HG03521 (cell line): ENCODE results near the gene CDH13.

Source experiments
- ATAC-seq: cut with Tn5 transposase; IDR thresholded peaks from one replicate; pipeline ENCODE4 v1.9.1; 2021; ENCODE audit warnings: mild to moderate bottlenecking, moderate library complexity; ENCODE audit not compliant: unreplicated experiment

The CDH13 gene

DNA sequence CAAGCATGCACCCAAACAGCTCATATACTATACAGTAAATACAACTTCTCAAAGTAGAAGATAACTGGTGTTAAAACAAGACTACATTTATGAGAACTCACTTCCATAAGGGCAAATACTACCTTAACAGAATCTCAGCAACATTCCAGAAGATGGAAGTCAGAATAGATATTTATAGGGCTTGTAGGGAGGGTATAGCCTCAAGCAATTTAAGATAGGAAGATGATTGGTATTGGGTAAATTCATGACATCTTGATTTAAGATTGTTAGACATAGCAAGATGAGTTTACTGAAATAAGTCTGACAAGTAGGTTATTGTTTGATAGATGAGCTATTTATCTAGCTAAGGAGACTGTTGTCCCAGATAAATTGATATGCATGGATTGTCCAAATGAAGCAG lies 250.2 kb downstream of the CDH13 start:
- ATAC-seq = no peak

- no peak for ATAC-seq
These were observed 251.7 kb downstream of the CDH13 start for GRCh38 chr16:82878466-82878865.

GRCh38 chr16:82880346-82880745 lies 253.6 kb downstream of the CDH13 start:
- no peak for ATAC-seq

DNA sequence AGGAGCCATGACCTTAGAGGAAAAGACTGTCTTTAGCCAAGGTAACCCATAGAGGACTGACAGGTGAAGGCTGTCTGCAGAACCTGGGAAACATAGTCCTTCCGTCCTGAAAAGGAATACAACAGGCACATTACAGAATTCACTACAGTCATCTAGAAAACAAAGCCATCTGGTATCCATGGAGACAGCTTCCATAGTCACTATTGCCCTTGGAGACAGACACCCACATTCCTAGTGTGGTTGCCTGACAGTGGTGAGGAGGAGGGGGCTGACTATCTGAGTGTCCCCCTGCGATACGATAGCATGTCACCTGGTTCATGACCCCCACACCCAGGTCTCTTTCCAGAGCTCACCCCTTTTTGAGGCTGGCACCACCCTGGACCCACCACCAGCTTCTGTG lies 254.7 kb downstream of the CDH13 start:
- ATAC-seq = no peak

DNA sequence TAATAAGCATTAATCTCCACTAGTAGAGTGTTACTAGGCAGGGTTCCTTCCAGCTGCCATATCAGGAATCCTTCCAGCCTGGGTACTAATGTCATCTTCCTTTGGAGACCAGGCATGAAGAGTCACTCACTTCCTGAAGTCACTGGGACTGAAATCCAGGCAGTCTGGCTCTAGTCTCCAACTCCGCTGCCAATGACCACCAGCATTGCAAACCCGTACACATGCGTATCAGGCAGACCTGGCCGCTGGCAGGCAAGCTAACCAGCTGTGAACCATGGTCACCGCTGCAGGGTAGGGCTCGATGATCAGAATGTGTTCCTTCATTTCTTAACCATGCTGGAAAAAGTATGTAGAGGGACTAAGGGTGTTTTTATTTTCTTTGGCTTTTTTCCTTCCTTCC lies 255.5 kb downstream of the CDH13 start:
- no peak for ATAC-seq

DNA sequence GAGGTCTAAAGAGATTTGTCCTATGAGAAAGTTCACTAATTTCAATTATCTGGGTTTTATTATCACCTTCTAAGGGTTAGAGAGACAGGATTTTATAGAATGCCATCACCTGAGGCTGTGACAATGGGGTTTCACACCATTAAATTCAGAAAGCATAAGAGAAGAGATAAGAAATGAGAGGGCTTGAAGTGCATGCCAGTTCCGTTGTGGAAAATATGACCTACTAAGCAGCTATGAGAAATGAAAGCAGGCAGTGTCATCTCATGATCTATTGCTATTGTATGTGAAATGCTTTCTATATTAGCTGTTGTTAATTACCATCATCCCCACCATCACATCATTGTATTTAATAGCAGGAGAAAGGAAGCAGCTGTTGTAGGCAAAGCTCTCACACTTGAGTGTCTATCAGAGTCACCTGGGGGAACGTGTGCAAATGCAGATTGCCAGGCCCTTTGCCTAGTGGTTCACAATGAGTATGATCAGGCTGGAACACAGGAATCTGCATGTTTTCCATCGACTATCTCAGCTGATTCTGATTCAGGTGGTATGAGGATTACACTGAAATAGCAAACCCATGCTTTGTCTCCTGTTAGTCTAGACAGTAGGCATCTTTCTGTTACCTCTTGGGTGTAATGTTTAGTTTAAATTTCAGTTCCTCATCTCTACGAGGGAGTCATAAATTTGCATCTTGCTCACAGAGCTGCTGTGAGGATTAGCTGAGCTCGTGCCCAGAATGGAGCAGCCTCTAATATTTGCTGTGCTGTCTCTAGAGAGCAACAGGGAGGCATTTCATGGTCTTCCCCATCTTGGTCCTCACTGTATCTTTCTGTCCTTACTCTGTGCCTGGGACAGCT lies 256.4 kb downstream of the CDH13 start:
- no peak for ATAC-seq

GRCh38 chr16:82884320-82884898 lies 257.6 kb downstream of the CDH13 start:
- ATAC-seq = no peak

- no peak for ATAC-seq
These were observed 259.4 kb downstream of the CDH13 start for GRCh38 chr16:82886146-82886545.

GRCh38 chr16:82888591-82889001 lies 261.8 kb downstream of the CDH13 start:
- ATAC-seq = no peak

DNA sequence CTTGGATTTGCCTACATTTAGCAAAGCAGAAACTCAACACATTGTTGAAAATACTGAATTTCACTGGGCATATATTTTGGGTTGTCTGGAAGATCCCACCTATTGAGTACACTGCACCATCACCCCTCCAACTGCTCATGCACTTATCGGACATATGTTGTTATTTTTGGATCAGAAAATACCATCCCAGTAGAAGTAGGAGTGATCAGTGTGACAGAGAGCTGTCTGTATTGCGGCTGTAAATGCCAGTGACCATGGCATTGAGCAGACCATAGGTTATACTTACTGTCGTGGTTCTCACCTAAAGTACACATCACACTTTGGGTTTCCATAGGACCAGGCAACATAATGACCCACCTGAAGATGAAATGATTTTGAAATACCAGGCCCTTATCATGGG lies 264.7 kb downstream of the CDH13 start:
- no peak for ATAC-seq

DNA sequence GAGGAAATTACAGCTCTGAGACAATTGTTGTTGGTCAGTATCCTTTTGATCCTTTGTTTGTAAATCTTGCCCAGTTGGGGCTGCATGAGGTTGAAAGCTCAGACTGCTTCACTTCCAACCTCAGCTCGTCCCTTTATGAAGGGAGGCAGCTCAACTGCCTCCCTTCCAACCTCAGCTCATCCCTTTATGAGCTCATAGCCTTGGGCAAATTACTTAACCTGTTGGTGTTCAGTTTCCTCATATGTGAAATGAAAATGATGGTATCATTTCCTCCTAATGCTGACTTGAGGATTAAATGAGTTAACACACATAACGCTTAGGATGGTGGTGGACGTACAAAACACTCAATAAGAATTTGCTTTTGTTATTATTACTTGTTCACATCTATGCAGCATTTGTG lies 265.1 kb downstream of the CDH13 start:
- ATAC-seq = no peak

DNA sequence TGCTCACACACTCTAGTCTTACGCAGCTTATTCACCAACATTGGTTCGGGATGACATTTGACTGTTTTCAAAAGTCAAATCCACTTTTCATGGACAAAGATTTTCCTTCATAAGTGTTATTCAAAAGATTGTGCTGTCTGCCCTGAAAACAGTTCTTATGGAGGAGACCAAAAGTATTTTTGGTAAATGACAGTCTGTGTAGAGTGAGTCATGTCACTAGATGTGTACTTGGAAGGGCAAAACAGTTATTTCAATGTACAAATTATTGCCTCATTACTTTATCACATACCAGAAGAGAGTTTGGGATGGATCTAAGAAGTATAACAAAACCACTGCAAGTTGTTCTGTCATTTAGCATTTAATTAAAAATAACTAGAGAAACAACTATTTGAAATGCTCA lies 265.6 kb downstream of the CDH13 start:
- ATAC-seq = no peak

DNA sequence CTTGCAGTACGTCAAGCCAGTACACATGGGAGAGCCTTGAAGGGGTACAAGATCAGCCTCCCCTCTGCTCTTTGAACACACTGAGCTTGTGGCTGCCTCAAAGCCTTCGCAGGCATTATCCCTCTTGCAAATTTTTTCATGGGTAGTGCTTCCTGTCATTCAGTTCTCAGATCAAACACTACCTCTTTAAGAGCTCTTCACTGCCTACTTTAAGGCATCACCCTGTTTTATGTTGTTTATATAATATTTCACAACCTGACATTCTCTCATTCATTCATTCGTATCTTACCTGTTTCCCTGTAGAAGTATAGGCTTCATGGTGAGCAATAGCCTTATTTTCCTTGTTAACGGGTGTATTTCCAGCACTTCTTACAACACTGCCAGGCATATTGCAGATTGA lies 269.1 kb downstream of the CDH13 start:
- ATAC-seq = no peak

- no peak for ATAC-seq
These were observed 272.2 kb downstream of the CDH13 start for GRCh38 chr16:82899006-82899405.

DNA sequence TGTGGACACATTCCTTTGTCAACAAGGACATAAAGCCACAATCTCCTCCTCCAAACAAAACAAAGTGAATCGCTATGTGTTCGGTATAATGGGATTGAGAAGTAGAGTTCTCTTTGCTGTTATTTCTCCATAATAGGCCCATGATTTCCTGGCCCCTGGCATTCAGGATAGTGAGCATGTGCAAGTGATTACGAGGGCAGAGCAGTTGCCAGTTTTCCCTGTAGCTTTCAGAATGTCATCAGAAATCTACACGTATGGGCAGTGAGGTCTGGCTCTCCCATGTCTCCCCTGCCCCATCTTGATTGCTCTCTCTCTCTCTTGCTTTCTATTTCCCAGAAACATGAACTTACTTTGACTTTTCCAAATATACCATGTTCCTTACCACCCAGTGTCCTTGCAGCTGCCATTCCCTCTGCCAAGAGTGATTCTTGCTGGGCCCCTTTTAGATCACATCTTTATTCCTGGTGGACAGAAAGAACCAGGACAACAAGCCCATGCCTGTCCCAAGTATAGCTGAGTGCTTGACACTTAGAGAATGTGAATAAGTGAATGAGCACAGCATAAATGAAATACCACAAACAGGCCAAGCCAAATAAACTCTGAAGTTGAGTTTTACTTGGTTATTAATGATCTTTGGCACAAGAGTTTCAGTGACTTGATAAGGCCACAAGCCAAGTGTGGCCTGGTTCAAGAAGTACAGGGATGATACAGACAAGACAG lies 273.1 kb downstream of the CDH13 start:
- ATAC-seq = no peak

GRCh38 chr16:82900559-82900958 lies 273.8 kb downstream of the CDH13 start:
- no peak for ATAC-seq

GRCh38 chr16:82911925-82912324 lies 285.2 kb downstream of the CDH13 start:
- no peak for ATAC-seq

DNA sequence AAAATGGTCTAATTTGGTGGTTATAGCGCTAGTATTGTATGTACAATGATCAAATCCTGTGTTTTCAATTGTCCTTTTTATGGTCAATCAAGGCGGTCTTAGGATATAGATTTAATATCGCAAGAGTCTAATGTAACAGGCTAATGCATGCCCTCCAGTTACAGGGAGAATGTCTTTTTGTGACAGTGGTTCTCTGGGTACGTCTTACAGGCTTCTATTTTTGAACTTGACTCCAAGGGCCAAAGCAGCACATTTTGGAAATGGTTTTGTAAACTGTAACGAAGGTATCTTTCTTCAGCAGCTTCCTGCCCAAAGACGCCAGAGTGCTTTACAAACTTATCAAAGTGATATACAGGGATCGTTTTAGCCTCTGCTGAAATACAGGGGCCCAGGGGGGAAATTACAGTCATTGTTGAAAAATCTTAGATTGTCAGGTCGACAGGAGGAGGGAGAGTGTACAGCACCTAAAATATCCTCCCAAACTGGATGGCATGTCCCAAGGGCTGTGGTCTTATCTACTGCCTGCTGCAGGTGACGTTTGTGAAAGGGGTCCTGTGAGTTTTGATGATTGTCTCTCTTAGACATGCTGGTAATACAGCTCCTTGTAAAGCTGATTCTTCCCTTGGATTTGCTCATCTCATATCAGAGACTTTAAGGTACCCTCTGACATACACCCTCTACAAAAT lies 288.5 kb downstream of the CDH13 start:
- no peak for ATAC-seq

DNA sequence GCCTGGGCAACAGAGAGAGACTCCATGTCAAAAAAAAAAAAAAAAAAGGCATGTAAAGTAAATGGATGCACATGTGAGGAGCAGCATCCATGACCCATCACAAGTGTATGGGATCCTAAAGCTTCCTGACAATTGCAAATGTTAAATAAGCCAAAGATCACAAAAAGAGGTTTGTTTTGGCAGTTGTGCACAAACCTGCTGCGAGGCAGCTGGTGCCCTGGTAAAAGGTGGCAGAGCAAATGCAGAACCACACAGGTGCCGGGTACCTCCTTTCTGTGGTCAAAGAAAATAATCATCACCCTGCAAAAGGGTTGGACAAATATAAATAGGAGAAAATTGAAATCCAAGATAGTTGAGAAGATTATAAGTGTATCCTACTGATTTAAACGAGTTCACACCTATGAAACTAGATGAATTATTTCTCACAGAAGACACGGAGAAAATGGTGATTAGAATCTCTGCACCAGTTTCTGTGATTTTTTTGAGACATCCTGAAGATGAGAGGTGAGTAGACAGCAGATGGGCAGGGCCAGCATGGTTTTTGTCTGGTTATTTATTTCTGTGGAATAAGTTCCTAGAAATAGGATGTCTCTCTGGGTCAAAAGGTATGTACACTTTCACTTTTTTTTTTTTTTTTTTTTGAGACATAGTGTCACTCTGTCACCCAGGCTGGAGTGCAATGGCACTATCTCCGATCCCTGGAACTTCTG lies 291.3 kb downstream of the CDH13 start:
- no peak for ATAC-seq

DNA sequence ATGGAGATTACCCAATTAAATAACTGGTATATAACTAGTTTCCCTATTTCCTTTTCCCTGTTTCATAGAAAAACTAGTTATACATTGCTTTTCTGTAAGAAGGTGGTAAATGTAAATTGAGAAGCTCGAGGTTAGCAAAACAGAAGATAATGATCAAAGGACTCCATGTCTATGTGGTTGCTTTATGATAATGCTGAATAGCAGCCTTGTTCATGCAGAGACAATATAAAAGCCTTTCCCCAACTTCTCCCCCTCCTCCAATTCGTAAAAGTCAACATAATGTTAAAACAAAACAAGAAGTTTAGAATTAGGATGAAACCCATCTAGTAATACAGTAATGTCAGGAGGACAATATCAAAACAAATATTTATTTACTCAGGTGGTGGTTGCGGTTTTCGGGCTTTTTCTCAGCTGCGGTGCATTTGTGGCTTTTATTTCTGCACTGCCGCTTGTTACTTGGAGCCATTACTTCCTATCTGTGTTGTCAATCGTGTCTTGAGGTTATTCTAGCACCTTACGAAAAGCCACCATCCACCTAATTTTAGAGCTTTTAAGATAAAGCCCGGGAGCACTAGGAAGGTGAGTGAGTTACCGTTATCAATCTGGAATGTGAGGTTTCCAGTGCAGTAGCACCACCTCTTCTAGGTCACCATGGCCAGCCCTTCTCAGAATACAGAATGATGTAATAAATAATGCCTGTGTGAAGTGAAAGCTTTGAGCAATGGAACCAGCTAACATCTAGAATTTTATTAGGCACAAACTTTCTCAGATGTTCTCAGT lies 297.5 kb downstream of the CDH13 start:
- ATAC-seq = no peak
